Memory B cell (primary cell): ENCODE results near the gene MATK.

Experiments used
- ATAC-seq: fragments of 150-1000 bp; cut with Tn5 transposase; 2 replicates; pipeline ENCODE4 v1.10.0; 2021; ENCODE audit warnings: low read depth, mild to moderate bottlenecking, moderate library complexity
- DNase-seq, 2 donors: peaks; one replicate each; pipeline ENCODE4 v3.0.0; 2022; ENCODE audit warnings: low spot score in 2 of 2
- H3K27ac Mint-ChIP-seq: one replicate; pipeline ENCODE4 v1.8.0; 2022; ENCODE audit warnings: mild to moderate bottlenecking, moderate library complexity, mixed read lengths
- H3K27me3 Mint-ChIP-seq: one replicate; pipeline ENCODE4 v1.8.0; 2022; ENCODE audit warnings: mixed read lengths
- H3K36me3 Mint-ChIP-seq: one replicate; pipeline ENCODE4 v1.8.0; 2022; ENCODE audit warnings: mild to moderate bottlenecking, mixed read lengths
- H3K4me1 Mint-ChIP-seq: one replicate; pipeline ENCODE4 v1.8.0; 2022; ENCODE audit warnings: mixed read lengths
- H3K4me3 Mint-ChIP-seq: one replicate; pipeline ENCODE4 v1.8.0; 2022; ENCODE audit warnings: mild to moderate bottlenecking, moderate library complexity, mixed read lengths
- H3K9me3 Mint-ChIP-seq: one replicate; pipeline ENCODE4 v1.8.0; 2022; ENCODE audit warnings: mixed read lengths

The MATK gene

DNA sequence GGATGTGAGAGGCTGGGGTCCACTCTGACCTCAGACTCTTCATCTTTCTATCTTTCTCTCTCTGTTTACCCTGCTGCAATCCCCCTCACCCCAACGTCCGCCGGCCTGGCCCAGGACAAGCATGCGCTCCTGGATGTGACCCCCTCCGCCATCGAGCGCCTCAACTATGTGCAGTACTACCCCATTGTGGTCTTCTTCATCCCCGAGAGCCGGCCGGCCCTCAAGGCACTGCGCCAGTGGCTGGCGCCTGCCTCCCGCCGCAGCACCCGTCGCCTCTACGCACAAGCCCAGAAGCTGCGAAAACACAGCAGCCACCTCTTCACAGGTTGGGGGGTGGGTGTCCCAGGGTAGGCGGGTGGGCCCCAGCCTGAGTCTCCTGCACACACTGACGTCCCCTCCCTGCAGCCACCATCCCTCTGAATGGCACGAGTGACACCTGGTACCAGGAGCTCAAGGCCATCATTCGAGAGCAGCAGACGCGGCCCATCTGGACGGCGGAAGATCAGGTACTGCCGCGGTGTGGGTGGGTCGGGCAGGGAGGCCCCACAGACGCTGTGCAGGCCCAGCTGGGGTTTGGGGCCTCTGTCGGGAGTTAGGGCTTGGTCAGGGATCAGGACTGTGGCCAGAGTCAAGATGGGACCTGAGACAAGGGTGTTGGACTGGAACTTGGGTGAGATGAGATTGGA is 39.7 kb downstream of the MATK start:
- no peak for ATAC-seq
- Mint-ChIP-seq H3K4me1 (no peaks in the 10 kb centered on the region), H3K27ac (no peak overlapping the region), H3K4me3 (no peak overlapping the region), H3K36me3 (peaks cover 6% of the 10 kb centered on the region), H3K9me3 (no peaks in the 10 kb centered on the region), H3K27me3 (no peaks in the 10 kb centered on the region)
- no peak for DNase-seq

DNA sequence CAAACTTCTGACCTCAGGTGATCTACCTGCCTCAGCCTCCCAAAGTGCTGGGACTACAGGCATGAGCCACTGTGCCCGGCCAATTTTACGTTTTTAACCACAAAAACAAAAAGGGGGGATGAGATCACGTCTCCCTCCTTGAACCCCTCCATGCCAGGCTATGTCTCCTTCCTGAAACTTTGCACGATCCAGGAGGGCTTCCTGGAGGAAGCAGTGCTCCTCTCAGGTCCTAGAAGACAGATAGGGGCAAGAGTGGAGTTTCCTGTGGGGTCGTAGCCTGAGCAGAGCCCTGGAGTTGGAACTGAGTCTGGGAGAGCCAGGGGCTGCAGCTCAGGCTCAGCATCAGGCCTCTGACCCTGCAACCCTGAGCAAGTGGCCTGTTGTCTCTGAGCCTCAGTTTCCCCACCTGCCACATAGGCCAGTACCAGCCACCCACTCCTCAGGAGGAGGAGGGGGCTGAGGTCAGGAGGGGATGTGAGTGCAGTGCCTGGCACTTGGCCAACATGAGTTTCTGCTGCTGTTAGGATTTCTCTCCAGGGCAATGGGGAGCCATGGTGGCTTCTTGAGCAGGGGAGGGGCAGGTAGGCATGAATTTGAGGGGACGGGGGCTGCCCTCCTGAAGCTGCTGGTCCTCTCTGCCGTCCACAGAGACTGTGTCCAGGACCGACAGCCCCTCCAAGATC is 40.7 kb downstream of the MATK start:
- ATAC-seq, result no peak
- Mint-ChIP-seq H3K4me3 (no peak overlapping the region), H3K36me3 (peaks cover 2% of the 10 kb centered on the region), H3K9me3 (no peaks in the 10 kb centered on the region), H3K4me1 (no peaks in the 10 kb centered on the region), H3K27ac (no peak overlapping the region), H3K27me3 (no peaks in the 10 kb centered on the region)
- no peak for DNase-seq

DNA sequence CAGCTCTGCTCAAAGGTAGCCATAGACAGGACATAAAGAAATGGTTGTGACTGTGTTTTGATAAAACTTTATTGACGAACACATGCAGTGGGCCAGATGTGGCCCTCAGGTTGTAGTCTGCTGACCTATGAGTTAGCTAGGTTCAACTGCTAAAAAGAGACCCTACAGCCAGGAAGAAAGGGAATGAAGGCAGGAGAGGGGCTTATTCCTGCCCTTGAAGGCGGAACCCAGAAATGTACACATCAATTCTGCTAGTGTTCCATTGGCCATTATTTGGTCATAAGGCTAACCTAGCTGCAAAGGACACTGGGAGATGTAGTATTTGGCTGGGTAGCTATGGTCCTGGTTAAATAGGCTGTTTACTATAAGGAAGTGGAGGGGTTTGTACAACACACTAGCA is 42.7 kb downstream of the MATK start:
- Mint-ChIP-seq H3K4me3 (no peak overlapping the region), H3K36me3 (no peaks in the 10 kb centered on the region), H3K9me3 (no peaks in the 10 kb centered on the region), H3K27ac (no peak overlapping the region), H3K4me1 (no peaks in the 10 kb centered on the region), H3K27me3 (no peaks in the 10 kb centered on the region)
- DNase-seq (no peak), ATAC-seq (no peak)

DNA sequence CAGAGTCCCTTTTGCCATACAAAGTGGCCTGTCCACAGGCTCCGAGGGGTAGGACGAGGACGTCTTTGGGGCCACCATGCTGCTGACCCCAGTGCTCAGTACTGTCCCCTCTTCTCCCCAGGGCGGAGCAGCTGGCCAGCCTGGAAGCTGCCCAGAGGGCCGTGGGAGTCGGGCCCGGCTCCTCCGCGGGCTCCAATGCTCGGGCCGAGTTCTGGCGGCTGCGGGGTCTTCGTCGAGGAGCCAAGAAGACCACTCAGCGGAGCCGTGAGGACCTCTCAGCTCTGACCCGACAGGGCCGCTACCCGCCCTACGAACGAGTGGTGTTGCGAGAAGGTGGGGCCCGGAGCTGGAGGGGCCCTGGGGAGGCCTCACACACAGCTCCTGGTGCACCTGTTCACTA is 45.8 kb downstream of the MATK start:
- Mint-ChIP-seq H3K4me3 (no peak overlapping the region), H3K27ac (no peak overlapping the region), H3K4me1 (no peaks in the 10 kb centered on the region), H3K36me3 (no peaks in the 10 kb centered on the region), H3K27me3 (peaks cover 16% of the 10 kb centered on the region), H3K9me3 (no peaks in the 10 kb centered on the region)
- DNase-seq (no peak), ATAC-seq (no peak)

DNA sequence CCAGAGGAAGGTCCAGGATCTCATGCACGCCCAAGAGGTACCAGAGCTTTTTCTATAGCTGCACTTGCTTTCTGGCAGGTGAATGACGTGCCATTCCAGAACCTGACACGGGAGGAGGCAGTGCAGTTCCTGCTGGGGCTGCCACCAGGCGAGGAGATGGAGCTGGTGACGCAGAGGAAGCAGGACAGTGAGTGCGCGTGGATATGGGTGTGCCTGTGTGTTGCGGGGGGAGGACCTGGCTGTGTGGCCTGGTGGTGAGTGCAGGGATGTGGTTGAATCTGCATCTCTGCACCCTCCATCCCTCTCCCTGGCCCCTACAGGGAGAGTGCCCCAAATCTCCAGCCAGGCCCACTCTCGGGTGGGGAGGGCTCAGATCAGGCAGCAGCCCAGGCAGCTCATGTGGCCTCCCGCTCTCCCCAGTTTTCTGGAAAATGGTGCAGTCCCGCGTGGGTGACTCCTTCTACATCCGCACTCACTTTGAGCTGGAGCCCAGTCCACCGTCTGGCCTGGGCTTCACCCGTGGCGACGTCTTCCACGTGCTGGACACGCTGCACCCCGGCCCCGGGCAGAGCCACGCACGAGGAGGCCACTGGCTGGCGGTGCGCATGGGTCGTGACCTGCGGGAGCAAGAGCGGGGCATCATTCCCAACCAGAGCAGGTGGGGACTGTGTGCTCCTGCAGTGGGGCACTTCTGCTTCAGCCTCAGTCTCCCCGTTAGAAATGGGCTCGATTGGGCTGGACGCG is 47.5 kb downstream of the MATK start:
- Mint-ChIP-seq H3K4me1 (no peaks in the 10 kb centered on the region), H3K9me3 (no peaks in the 10 kb centered on the region), H3K4me3 (no peak overlapping the region), H3K36me3 (no peaks in the 10 kb centered on the region), H3K27ac (no peak overlapping the region), H3K27me3 (peaks cover 16% of the 10 kb centered on the region)
- DNase-seq, result no peak
- no peak for ATAC-seq

DNA sequence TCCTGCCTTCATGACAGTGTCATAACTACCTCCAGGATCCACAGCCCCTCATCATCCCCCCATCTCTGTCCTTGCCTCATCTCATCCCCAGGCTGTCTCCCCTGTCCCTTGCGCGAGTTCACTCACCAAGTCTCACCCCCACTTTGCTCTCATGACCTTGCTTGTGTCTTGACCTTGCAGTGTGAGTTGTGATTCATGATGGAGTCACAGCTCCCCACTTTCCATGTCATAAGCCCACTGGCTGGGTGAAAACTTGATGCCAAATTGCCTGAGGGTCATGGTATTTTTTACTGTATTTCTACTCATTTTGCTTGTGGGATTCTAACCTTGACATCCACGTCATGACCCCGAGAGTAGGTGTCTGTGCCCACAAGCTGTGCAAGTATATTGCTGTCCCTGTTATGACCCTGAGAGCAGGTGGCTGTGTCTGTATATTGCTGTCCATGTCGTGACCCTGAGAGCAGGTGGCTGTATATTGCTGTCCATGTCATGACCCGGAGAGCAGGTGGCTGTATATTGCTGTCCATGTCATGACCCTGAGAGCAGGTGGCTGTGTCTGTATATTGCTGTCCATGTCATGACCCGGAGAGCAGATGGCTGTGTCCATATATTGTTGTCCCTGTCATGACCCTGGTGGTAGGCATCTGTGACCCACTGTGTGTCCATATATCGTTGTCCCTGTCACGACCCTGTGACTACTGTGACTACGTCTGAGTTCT is 48.5 kb downstream of the MATK start:
- peaks cover 16% of the 10 kb centered on the region for H3K27me3 Mint-ChIP-seq
- no peak overlapping the region for H3K27ac Mint-ChIP-seq
- H3K4me1 Mint-ChIP-seq, result no peaks in the 10 kb centered on the region
- DNase-seq, result no peak
- no peaks in the 10 kb centered on the region for H3K36me3 Mint-ChIP-seq
- H3K9me3 Mint-ChIP-seq, result no peaks in the 10 kb centered on the region
- H3K4me3 Mint-ChIP-seq, result no peak overlapping the region
- no peak for ATAC-seq

DNA sequence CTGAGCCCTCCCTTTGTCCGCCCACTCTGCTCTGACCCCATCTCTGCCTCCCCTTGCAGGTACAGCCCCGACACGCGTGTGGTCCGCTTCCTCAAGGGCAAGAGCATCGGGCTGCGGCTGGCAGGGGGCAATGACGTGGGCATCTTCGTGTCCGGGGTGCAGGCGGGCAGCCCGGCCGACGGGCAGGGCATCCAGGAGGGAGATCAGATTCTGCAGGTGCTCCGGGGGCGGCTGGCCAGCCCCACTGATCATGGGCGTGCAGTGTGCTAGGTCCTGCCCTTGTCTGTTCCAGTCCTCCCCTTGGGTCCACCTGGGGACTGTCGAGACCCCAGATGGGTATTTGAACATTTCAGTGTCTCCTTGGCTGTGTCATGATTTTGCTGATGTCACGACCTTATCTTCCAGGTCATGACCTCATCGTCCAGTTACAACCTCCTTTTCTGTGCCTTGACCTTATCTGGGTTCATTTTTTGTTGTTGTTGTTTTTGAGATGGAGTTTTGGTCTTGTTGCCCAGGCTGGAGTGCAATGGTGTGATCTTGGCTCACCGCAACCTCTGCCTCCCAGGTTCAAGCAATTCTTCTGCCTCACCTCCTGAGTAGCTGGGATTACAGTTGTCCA is 50.0 kb downstream of the MATK start:
- Mint-ChIP-seq H3K9me3 (no peaks in the 10 kb centered on the region), H3K4me3 (no peak overlapping the region), H3K27ac (no peak overlapping the region), H3K36me3 (no peaks in the 10 kb centered on the region), H3K27me3 (peaks cover 16% of the 10 kb centered on the region), H3K4me1 (no peaks in the 10 kb centered on the region)
- DNase-seq (no peak), ATAC-seq (no peak)

DNA sequence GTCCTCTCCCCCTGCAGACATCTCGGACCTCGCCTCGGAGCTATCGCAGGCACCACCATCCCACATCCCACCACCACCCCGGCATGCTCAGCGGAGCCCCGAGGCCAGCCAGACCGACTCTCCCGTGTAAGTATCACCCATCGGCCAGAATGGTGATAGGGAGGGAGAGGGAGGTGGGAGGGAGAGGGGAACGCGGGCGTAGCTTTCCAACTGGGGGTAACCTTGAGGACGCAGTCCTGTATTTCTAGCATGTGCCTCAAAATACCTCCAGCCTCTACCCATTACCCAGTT is 51.9 kb downstream of the MATK start:
- Mint-ChIP-seq H3K36me3 (no peaks in the 10 kb centered on the region), H3K4me3 (no peak overlapping the region), H3K4me1 (no peaks in the 10 kb centered on the region), H3K27me3 (peaks cover 16% of the 10 kb centered on the region), H3K9me3 (no peaks in the 10 kb centered on the region), H3K27ac (no peak overlapping the region)
- no peak for ATAC-seq
- DNase-seq, result no peak

DNA sequence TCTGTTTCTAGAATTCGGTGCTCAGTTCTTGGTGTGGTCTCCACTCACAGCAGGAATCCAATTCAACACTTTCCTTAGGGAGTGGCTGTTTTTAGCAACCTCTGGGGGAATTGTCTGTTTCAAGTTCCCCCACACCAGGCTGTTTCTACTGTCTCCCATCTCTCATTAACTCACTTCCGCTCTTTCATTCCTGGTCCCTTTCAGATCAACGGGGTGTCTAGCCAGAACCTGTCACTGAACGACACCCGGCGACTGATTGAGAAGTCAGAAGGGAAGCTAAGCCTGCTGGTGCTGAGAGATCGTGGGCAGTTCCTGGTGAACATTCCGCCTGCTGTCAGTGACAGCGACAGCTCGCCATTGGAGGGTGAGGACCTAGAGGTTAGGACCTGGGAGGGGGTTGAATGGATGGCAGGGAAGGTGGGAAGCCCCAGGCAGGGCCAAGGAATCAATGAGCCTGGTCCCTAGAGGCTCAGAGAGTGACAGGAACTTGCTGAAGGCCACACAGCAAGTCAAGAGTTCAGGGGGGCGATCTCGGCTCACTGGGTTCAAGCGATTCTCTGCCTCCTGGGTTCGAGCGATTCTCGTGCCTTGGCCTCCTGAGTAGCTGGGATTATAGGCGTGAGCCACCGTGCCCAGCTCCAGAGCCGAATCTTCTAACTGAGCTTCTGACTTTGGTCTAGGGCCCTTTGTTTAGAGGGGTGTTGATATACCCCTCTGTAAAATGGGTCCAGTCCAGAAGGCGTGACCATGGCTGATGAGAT is 52.5 kb downstream of the MATK start:
- H3K9me3 Mint-ChIP-seq, result no peaks in the 10 kb centered on the region
- ATAC-seq (no peak), DNase-seq (no peak)
- peaks cover 16% of the 10 kb centered on the region for H3K27me3 Mint-ChIP-seq
- no peak overlapping the region for H3K4me3 Mint-ChIP-seq
- H3K4me1 Mint-ChIP-seq, result no peaks in the 10 kb centered on the region
- no peak overlapping the region for H3K27ac Mint-ChIP-seq
- no peaks in the 10 kb centered on the region for H3K36me3 Mint-ChIP-seq

DNA sequence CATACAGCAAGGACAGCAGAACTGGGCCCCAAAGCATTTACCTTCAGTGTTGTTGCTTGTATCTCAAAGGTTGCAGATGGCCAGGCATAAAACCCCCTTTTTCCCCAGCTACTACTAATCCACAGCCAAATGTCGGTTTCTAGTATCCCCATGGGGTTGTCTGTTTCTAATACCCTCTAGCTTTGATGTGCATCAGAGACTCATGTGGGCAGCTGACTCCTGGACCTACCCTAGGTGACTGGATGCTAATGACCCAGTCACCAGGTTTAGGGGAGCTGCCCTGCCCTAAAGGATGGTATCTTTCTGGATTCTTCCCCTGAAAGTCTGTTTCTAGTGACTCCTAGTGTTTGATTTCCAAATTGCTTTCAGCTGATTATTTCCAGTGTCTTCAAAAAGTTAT is 54.1 kb downstream of the MATK start:
- no peaks in the 10 kb centered on the region for H3K36me3 Mint-ChIP-seq
- peaks cover 7% of the 10 kb centered on the region for H3K27me3 Mint-ChIP-seq
- H3K27ac Mint-ChIP-seq, result no peak overlapping the region
- no peaks in the 10 kb centered on the region for H3K4me1 Mint-ChIP-seq
- no peak overlapping the region for H3K4me3 Mint-ChIP-seq
- ATAC-seq (no peak), DNase-seq (no peak)
- H3K9me3 Mint-ChIP-seq, result no peaks in the 10 kb centered on the region

DNA sequence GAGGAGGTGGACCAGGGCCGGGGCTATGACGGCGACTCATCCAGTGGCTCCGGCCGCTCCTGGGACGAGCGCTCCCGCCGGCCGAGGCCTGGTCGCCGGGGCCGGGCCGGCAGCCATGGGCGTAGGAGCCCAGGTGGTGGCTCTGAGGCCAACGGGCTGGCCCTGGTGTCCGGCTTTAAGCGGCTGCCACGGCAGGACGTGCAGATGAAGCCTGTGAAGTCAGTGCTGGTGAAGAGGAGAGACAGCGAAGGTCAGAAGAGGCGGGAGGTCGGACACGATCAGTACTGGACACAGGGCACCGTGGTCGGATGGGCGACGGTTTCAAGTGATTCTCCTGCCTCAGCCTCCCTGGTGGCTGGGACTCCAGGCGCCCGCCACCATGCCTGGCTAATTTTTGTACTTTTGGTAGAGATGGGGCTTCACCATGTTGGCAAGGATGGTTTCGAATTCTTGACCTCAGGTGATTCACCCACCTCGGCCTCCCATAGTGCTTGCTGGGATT is 55.7 kb downstream of the MATK start:
- Mint-ChIP-seq H3K4me3 (no peak overlapping the region), H3K27me3 (peaks cover 1% of the 10 kb centered on the region), H3K27ac (no peak overlapping the region), H3K9me3 (no peaks in the 10 kb centered on the region), H3K36me3 (no peaks in the 10 kb centered on the region), H3K4me1 (no peaks in the 10 kb centered on the region)
- ATAC-seq (no peak), DNase-seq (no peak)
